ENCODE data around the gene RHOH. TPM values are rescaled to one million over a fixed set of nuclear protein-coding genes. Genes with fewer than 3 reads are reported as not detected.

RHOH gene
- total RNA-seq, 2 donors from 2014 or later: 1.3 to 1.9 TPM

- intact Hi-C loops (cut with DNase I): no loop called here
- TF ChIP-seq POLR2A (IDR thresholded peaks at IDR 0.05): no peak
- no peak for TF ChIP-seq POLR2AphosphoS5 (IDR thresholded peaks at IDR 0.05)
- TF ChIP-seq, protein P1, sequence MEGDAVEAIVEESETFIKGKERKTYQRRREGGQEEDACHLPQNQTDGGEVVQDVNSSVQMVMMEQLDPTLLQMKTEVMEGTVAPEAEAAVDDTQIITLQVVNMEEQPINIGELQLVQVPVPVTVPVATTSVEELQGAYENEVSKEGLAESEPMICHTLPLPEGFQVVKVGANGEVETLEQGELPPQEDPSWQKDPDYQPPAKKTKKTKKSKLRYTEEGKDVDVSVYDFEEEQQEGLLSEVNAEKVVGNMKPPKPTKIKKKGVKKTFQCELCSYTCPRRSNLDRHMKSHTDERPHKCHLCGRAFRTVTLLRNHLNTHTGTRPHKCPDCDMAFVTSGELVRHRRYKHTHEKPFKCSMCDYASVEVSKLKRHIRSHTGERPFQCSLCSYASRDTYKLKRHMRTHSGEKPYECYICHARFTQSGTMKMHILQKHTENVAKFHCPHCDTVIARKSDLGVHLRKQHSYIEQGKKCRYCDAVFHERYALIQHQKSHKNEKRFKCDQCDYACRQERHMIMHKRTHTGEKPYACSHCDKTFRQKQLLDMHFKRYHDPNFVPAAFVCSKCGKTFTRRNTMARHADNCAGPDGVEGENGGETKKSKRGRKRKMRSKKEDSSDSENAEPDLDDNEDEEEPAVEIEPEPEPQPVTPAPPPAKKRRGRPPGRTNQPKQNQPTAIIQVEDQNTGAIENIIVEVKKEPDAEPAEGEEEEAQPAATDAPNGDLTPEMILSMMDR (IDR thresholded peaks at IDR 0.05): no peak
- Histone ChIP-seq H3K9me3 (no peaks in the 10 kb centered on the region), H3K4me3 (no peak overlapping the region), H3K27me3 (replicated peaks; ENCODE audit: insufficient read depth) (no peaks in the 10 kb centered on the region), H3K4me1 (replicated peaks) (no peaks in the 10 kb centered on the region), H3K36me3 (no peaks in the 10 kb centered on the region), H3K27ac (no peak overlapping the region)
- no peak for DNase-seq (ENCODE audit: low spot score)
- WGBS: 96% methylated on average over 7 of the region's 7 CpGs
Observed at GRCh38 chr4:40214038-40214437, 17.2 kb downstream of the RHOH start.

- WGBS: 61% methylated on average over 9 of the region's 9 CpGs
- no peaks in the 10 kb centered on the region for H3K4me1 ChIP-seq (replicated peaks)
- no peak for DNase-seq (ENCODE audit: low spot score)
- no peaks in the 10 kb centered on the region for H3K36me3 ChIP-seq
- H3K9me3 ChIP-seq: no peaks in the 10 kb centered on the region
- no peaks in the 10 kb centered on the region for H3K27me3 ChIP-seq (replicated peaks; ENCODE audit: insufficient read depth)
- TF ChIP-seq, protein P1 (IDR thresholded peaks at IDR 0.05): no peak
- TF ChIP-seq POLR2AphosphoS5 (IDR thresholded peaks at IDR 0.05) (no peak), POLR2A (IDR thresholded peaks at IDR 0.05) (no peak)
- H3K4me3 ChIP-seq: no peak overlapping the region
- intact Hi-C loops (cut with DNase I): no loop called here
- no peak overlapping the region for H3K27ac ChIP-seq
Observed at GRCh38 chr4:40214661-40215418, 18.0 kb downstream of the RHOH start.

- Histone ChIP-seq H3K4me1 (replicated peaks) (no peaks in the 10 kb centered on the region), H3K27ac (no peak overlapping the region), H3K36me3 (no peaks in the 10 kb centered on the region), H3K27me3 (replicated peaks; ENCODE audit: insufficient read depth) (no peaks in the 10 kb centered on the region), H3K9me3 (no peaks in the 10 kb centered on the region), H3K4me3 (no peak overlapping the region)
- TF ChIP-seq POLR2A (IDR thresholded peaks at IDR 0.05) (no peak), POLR2AphosphoS5 (IDR thresholded peaks at IDR 0.05) (no peak)
- TF ChIP-seq, protein P1 (IDR thresholded peaks at IDR 0.05): no peak
- DNase-seq (ENCODE audit: low spot score): no peak
- intact Hi-C loops (cut with DNase I): no loop called here
- WGBS: 77% methylated on average over 4 of the region's 4 CpGs
Observed at GRCh38 chr4:40216622-40217366, 20.0 kb downstream of the RHOH start.

GRCh38 chr4:40221744-40222143 is 24.9 kb downstream of the RHOH start:
- Histone ChIP-seq H3K27me3 (replicated peaks; ENCODE audit: insufficient read depth) (no peaks in the 10 kb centered on the region), H3K9me3 (no peaks in the 10 kb centered on the region), H3K4me1 (replicated peaks) (no peaks in the 10 kb centered on the region), H3K27ac (no peak overlapping the region), H3K4me3 (no peak overlapping the region), H3K36me3 (no peaks in the 10 kb centered on the region)
- DNase-seq (ENCODE audit: low spot score): no peak
- no peak for TF ChIP-seq POLR2A (IDR thresholded peaks at IDR 0.05)
- no peak for TF ChIP-seq POLR2AphosphoS5 (IDR thresholded peaks at IDR 0.05)
- TF ChIP-seq, protein P1 (IDR thresholded peaks at IDR 0.05): no peak
- intact Hi-C loops (cut with DNase I): no loop called here
- 70% methylated on average over 1 of the region's 1 CpG for WGBS
